NAMALWA (cell line): ENCODE measurements around the gene HPS4.
"Not testable (repeated sequence)": the region's sequence is repeated elsewhere in the genome, so short reads cannot be mapped to it uniquely, and the experiment has no call there.

Source experiments
- DNase-seq: peaks from one replicate; pipeline ENCODE4 v3.0.0-alpha.2; 2015; ENCODE audit warnings: low spot score

Gene HPS4

DNA sequence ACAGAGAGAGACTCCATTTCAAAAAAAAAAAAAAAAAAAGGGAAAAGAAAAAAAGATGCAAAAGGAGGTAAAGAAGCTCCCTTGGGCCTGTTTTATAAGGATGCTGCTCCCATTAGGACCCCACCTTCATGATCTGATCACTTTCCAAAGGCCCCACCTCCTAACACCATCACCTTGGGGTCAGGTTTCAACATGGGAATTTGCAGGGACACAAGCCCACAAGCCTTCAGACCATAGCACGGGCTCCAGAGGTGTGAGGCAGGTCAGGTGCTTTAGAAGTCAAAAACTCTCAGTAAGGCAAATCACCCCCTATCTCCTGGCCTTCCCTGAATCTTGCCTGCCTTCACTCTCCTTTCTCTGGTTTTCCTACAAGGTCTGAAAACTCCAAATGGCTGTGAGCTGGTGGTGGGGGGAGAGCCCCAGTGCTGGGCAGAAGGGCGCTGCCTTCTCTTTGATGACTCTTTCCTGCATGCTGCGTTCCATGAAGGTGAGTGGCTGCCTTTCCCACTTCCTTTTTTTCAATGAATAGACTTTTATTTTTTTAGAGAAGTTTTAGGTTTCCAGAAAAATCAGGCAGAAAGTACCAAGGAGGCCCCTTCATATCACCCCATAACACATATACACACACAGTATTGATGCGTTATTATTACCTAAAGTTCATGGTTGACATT, 41.4 kb downstream of the HPS4 start:
- DNase-seq: no peak

DNA sequence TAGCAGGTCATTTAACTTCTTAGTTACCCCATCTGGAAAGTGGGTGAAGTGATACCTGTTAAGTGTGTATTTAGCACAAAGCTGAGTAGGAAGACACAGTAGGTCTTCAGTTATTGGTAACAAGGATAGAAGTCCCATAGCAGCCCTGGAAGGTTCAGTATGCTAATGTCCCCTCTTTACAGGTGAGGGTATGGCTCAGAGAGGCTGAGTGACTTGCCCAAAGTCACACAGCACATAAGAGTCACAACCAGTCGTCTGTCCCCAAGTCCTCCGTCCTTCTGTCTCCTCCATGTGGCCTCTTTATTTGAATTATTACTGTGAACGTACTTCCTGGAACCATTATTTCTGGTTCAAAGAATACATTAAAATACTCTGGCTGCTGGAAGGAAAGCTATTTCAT, 44.0 kb downstream of the HPS4 start:
- DNase-seq: no peak

DNA sequence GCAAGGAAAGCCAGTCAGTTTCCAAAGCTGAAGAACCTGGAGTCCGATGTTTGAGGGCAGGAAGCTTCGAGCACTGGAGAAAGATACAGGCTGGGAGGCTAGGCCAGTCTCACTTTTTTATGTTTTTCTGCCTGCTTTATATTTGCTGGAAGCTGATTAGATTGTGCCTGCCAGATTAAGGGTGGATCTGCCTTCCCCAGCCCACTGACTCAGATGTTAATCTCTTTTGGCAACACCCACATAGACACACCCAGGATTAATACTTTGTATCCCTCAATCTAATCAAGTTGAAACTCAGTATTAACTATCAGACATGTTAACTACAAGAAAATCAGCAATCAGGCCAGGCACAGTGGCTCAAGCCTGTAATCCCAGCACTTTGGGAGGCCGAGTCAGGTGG, 44.8 kb downstream of the HPS4 start:
- not testable (repeated sequence) for DNase-seq

DNA sequence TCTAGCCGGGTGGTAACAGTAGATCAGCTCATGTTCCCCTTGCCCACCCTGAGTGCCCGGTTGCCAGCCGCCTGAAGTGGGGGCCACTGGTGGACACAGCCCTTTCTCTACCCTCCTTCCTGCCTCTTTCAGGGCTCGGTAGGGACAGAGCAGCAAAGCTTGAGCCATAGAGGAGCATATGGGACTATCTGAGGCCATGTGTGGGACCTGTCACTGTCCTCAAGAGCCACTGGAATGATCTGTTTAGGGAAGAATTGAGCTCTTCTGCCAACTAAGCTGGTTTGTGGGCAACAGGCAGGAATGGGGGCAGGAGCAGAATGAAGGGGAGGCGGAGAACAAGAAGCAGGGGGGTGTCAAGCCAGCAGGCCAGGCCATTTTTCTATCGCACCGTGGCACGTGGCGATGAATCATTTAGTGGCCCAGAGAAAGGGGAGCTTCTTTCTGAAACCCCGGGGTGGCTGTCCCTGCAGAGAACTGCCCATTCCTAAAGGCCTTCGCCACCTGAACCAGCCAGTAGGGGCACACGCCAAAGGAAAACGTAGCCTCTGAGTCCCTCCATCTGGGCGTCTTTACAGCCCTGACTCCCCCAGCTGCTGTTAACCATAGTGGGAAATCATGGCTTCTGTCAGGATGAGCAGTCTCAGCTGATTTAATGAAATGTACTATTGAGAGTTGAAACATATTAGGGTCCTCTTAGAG, 45.7 kb downstream of the HPS4 start:
- no peak for DNase-seq

DNA sequence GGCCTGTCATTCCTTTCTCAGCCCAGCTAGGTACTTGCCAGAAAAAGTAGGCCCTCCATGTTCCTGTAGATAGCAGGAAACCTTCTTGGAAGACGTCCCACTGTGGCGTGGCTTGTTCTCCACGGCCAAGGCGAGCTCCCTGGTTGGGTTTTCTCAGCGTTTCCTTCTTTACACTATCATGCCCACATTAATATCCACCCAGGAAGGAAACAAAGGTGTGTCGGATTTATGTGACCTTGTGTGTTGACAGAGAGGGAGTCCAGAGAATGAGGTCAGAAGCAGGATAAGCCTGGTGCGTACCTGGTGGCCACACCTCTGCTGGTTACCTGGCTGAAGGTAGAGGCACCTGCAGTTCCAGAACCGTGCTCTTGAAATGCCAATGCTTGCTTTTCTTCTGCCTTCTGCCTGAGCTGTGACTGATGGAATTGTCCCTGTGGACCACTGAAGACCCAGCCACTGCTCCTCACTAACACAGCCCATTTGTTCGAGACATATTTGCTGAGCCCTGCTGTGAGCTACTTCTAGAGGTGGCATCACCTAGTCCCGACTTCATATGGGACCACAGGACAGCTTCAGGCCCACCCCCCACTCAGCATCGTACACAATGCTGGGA, 46.6 kb downstream of the HPS4 start:
- DNase-seq: no peak

DNA sequence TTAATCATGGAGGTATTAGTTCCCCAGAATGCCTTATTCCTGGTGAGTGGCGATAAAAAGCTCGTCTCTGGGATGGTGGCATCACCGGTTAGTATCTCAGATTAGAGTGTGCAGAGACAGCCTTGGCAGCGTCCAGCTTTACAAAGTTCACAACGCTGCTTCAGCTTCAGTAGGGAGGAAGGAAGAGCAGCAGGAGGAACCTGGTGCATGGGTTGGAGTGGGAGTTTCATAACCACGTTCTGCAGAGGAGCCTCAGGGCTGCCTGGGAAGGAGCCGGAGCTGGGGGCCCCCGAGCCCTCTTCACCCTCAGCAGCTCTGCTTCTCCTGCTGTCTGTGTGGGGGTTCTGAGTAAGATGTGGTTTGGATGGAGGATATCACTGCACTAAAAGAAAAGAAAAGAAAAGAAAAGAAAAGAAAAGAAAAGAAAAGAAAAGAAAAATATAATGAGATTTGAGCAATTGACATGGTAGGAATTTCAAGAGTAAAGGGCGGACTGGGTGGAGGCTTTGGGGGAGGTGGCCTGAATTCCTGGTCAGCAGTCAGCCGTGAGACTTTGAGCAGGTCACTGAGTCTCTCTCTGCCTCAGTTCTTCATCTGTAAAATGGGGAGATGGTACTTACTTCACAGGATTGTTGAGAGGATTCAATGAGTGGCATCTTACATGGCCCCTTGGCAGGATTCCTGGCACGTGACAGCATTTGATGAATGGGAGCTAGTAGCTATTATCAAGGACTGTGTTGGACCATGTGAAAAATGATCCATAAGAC, 48.1 kb downstream of the HPS4 start:
- no peak for DNase-seq

DNA sequence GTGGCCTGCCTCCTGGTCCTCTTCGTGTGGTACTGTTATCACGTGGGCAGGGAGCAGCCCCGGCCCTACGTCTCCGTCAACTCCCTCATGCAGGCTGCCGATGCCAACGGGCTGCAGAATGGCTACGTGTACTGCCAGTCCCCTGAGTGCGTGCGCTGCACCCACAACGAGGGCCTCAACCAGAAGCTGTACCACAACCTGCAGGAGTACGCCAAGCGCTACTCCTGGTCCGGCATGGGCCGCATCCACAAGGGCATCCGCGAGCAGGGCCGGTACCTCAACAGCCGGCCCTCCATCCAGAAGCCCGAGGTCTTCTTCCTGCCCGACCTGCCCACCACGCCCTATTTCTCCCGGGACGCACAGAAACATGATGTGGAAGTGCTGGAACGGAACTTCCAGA, 49.8 kb downstream of the HPS4 start:
- no peak for DNase-seq

DNA sequence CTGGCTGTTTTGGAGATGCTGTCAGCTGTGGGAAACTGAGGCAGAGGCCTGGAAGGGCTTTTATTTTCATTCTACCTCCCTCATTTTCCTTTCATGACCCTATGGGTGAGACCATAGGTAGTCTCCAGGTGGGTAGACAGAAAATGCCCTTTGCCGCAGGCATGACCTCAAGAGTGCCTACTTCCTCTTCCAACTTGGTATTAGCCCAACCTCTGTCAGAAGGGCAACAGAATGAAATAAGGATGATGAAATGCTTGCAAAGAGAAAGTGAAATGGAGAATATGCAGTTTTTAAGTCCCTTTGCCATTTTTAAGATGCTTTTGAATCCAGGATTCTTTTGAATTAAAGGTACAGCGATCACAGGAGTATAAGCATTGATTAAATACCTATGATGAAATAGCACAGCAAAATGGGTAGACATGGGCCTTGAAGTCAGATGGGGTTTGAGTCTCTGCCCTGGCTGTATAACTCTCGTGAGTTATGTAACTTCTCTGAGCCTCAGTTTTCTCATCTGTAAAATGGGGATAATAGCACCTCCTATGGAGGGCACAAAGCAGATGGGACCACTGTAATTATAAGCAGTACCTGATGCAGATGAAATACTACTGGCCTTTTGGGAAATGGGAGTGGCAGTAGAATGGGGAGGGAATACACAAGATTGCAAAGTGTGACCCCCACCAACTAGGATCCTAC, 50.8 kb downstream of the HPS4 start:
- peak; percentile 63 for DNase-seq

DNA sequence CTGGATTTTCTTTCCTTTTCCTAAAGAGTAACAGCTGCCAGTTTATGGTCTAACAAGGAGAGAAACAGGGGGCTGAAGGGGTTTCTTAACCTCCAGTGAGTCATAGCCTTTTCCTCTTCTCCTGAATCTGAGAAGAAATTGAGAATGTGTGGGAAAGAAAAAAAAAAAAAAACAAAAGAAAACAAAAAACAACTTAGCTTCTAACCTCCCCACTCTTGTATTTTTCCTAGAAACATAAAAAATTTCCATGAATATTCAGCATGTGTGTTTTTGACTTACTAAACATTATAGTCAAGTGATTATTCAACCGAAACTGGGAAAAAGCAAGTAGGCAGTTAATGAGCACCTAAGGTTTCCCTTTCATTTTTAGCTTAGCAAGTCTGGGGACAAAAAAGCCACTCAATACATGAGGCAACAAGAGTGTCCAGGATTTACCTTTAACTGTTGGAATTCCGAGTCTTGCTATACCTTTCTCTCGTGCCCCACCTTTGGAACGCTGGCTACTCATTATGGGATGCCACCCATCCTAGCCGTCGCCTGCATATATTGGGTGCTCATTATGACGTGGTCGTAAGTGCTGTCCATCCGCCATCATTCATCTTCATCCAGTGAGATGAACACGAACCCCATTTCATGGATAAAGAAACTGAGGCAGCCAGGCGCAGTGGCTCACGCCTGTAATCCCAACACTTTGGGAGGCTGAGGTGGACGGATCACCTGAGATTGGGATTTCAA, 52.2 kb downstream of the HPS4 start:
- no peak for DNase-seq

DNA sequence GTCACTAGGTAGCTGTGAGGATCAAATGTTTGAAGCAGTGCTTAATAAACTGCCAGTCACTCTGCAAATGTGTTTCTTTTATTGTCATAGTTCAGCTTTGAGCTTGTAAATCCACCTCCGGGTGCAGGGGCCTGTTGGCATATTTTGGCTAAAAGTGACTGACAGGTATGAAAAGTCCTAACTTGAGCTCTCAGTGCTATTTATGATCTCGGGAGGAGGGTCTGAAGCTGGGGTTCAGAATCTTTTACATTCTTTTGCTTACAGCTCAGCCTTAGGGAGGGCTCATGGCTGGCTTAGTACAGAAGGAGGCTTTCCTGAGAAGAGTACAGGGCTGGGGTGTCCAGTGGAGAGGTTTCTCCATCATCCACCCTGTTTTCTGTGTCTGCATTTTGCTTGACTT, 53.0 kb downstream of the HPS4 start:
- no peak for DNase-seq

DNA sequence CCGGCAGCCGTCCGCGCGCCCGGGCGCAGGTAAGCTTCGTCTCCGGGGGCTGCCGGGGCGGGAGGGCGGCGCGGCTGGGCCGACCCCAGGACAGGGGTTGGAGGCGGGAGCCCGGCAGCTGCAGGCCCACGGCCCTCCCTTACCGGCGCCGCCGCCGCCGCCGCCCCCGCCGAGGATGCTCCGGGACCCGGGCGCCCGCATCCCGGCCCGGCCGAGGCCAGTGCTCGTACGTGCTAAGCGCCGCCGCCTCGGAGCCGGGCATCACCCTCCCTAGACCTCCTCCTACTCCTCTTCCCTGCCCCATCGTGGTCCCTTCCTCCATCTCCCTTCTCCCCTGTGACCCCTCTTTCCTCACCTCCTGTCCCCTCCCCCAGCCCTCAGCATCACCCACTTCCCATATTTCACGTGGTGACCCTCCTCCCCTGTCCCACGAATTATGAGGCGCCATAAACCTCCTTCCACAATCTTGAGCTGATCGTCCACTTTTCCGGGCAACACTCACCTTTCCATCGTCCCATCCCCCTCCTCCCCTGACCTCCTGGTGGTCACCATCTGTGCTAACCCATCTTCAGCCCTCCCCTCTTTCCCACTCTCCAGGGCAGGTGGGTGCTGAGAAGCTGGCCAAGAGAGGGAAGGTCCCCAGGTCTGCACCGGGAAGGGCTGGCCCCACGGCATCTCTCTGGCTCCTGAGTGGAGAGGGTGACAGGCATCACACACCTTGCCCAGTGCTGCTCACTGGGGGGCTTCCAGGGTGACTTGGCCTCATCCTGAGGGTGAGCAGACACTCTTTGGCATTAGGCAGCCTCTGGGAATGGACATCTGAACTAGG, 53.9 kb downstream of the HPS4 start:
- no peak for DNase-seq

DNA sequence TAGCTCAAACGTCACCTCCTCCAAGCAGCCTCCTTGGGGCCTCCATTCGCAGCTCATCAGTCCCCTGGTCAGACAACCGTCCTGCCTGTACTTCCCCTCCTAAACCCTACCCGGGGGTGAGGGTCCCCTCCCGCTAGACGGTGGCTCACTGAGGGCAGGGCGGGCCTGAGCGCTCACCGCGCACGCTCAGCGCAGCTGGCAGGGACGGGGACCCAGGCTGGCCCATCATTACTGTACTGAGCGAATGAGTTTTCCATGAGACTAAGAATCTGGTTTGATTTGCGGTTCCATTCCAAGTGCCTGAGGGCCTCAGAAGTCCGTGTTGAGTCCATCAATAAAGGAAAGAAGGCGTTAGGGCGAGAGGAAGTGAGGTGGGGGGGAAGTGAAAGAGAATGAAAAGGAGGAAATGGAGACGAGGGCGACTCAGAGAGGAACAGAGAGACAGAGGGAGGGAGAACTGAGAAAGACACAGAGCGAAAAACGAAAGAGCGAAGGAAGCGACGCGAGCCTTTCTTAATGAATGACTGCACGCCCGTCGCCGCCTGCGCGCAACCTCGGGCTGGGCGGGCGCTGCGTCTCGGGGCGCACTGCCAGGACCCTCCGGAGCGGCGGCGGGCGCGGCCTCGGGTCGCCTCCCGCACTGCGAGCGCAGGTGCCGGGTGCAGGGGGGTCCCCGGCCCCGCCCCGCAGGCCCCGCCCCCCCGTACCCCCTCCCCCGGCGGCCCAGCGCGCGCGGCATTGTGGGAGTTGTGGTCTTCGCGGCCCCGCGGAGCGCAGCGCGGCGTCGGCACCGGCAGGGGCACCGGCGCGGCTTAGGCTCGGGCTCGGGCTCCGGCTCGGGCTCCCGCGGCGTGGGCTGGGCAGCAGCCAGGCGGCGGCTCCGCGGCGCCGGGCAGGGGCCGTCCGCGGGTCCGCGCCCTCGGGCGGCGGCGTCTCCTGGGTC, 54.8 kb downstream of the HPS4 start, which contains the start of gene ASPHD2:
TSS of gene ASPHD2 (plus strand) at position 746 of the 943 bp plus-strand sequence. CDS start 4,356 bp downstream, outside the sequence.
- DNase-seq: peak; percentile 94

DNA sequence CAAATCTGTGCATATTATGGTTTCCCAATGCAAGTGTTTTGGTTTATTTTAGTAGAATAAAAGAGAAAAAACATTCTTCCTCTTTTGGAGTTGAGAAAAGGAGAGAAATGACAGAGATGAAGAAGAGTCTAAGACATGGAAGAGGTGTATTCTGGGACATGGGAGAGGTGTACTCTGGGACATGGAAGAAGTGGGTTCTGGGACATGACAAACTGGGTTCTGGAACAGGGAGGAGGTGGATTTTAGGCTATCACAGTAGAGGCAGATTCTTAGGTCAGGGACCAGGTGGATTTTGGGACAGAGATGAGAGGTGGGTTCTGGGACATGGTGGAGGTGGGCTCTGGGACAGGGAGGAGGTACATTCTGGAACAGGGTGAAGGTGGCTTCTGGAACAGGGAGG, 56.7 kb downstream of the HPS4 start:
- no peak for DNase-seq

DNA sequence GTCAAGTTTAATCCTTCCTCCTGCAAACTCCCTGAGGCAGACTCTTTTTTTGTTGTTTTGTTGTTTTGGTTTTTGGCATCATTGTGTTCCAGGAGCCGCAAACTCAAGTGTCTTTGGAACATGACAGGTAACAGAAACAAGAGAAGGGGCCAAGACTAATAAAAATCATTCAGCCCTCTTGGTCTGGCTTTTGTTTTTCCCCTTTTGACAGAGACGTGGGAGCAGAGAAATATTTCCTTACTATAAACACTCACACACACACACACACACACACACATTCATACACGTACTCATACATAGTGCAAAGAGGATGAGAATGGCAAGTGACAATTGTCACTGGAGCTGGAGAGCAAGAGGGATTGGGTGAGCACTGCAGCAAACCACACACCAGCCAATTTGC, 65.0 kb downstream of the HPS4 start:
- no peak for DNase-seq

DNA sequence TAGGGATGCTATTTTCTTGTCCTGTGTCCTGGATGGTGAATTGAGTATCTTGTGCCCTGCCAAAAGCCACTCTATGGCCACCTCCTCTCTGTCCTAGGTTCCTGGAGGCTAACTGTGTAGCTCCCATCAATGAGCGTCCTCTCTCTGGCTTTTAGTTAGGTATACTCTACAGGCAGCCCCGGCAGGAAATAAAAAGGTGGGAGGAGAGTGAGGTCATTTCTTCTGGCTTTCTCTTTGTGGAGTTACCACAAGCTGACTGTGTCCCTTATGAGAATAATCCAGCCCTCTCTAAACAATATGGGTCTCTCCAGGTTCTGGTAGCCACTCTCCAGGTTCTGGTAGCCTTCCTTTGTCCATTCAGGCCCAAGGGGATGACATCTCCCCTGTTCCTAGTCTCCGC, 66.2 kb downstream of the HPS4 start:
- no peak for DNase-seq

DNA sequence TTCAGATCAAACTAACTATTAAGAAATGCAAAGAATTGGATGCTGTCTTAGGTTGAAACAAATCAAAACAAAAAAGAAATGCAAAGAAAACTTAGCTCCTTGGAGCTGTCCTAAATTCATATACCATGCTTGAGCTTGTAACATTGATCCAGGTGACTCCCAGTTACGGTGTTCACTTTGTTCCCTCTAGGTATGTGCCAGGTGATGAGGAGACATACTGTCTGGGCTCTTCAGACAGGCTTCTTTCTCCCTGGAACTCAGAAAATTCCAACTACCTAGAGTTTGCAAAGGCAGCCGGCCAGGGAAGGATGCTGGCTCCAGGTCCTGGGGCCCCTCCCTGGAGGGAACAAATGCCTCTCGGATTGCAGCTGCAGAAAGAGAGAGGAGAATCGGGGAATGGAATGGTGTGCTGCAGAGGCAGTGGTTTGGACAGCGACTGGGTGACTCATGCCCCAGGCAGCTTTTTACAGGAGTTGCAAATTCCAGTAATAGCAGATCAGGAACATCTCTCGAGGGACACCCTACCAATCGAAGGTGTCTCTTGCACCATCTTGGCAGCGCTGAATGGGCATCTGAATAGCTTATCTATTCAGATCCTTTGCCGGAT, 66.8 kb downstream of the HPS4 start:
- DNase-seq: no peak

DNA sequence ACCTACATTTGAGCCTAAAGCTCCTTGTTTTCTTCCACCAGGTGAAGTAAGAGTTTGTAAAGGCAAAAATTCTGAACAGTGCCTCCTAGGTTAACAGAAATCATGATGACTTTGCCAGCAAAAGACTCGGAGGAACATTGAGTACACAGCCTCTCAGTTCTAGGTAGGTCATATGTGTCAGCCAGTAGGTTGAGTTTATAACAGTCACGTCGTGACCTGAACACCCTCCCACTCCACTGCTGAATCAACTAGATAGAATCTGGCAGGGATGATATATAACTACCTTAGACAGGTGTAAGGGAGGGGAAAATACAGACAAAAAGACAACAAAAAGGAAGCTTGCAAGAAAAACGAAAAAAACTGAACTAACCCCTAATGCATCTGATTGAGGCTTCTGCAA, 67.3 kb downstream of the HPS4 start:
- no peak for DNase-seq

DNA sequence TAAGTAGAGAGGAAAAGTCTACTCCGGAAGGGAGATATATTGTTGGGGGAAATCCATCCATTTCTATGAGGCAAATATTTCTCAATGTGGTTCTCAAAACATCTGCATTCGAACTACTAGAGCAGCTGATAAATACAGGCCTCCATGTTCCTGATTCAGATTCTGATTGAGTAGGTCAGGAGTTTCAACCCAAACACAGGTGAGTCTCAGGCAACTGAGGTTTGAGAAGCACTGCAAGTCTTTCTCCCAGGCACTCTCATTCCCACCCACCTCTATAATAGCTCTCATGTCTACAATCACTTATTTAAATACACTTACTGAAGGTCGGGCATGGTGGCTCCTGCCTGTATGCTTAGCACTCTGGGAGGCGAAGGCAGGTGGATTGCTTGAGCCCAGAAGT, 69.2 kb downstream of the HPS4 start:
- no peak for DNase-seq

DNA sequence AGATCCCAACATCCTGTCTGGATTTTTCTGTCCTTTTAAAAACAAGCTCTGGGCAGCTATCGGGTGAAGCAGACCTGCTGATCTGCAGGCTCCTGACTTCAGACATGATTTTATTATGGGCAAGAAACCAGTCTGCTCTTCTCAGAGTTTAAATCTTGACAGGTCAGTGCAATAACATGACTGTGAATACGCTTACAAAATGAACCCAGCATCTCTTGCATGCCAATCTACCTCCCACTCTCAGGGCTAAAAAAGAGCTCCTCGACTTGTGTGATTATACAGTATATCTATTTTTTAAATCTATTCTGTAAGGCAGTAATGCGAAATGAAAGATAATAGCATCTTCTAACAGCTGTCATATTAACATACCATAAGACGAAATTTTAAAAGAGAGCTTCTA, 73.2 kb downstream of the HPS4 start:
- no peak for DNase-seq
